T follicular helper cell (primary cell): Measurements from ENCODE around the gene DRD2.

Experiments used
- DNase-seq: peaks from one replicate; pipeline ENCODE4 v3.0.0-alpha.2; 2020; ENCODE audit warnings: low read depth

Gene DRD2

DNA sequence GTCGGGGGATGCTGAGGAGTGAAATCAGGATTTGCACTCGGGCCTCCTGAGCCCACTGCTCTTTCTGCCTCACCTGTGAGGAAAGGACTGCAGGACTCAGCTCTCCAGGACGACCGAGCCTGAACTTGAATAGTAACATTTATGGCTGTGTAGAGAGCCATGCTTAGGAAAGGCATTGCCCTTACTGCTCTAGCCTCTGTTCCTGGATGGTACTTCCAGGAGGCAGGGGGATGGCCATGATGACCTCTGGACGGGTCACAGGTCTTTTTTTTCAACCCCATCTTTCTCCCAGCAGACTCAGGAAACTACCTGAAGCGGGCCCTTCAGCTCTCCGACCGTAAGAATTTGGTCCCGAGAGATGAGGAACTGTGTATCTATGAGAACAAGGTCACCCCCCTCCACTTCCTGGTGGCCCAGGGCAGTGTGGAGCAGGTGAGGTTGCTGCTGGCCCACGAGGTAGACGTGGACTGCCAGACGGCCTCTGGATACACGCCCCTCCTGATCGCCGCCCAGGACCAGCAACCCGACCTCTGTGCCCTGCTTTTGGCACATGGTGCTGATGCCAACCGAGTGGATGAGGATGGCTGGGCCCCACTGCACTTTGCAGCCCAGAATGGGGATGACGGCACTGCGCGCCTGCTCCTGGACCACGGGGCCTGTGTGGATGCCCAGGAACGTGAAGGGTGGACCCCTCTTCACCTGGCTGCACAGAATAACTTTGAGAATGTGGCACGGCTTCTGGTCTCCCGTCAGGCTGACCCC, 76.3 kb downstream of the DRD2 start:
- DNase-seq, result no peak

DNA sequence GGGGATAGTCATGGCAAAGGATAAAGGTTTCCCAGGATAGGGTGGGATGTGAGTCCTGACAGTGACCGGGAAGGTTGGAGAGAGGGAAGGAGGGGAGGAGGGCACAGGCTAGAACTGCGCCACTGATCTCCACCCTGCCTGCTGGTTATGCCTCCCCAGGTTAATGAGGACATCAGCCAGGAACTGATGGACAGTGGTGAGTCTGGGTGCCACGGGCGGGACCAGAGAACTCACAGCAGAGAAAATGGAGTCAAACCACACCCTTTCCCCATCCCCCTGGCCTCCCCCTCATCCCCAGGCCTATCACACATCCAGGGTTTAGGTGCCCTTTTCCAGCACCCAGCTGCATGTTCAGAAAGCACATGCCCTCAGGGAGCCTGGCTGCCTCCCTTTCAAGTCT, 77.4 kb downstream of the DRD2 start:
- DNase-seq, result no peak

DNA sequence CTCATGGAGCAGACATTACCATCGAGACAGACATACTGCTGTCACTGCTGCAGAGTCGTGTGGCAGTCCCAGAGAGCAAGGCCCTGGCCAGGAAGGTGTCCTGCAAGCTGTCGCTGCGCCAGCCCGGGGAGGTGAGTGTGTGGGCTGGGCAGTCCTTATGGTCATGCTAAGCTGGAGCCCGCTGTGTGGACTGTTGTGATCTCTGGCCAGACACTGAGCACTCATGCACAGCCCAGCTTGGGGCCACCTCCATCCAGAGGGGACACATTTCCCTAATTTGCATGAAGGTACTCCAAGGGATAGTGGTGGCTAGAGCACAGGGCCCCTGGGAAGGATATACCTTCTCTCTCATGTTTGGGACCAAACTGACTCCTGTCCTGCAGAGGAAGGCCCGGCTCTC, 78.0 kb downstream of the DRD2 start:
- DNase-seq, result no peak

DNA sequence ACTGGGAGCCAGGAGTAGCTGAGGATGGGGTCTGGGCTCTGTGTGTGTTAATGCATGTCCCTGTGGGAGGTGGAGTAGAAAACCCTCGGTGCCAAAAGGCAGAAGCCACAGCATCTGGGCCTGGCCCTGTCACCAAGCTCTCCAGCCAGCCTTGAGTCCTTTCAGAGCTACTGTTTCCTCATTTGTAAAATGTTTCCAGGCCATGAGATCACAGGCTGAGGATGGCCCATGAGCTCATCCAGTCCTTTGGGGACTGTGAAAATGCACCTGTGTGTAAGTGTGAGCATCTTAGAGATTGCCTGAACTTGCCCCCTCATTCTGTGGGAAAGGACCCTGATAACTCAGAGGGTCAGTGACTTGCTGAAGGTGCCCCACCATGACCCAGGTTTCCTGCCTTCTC, 78.5 kb downstream of the DRD2 start:
- DNase-seq, result no peak

DNA sequence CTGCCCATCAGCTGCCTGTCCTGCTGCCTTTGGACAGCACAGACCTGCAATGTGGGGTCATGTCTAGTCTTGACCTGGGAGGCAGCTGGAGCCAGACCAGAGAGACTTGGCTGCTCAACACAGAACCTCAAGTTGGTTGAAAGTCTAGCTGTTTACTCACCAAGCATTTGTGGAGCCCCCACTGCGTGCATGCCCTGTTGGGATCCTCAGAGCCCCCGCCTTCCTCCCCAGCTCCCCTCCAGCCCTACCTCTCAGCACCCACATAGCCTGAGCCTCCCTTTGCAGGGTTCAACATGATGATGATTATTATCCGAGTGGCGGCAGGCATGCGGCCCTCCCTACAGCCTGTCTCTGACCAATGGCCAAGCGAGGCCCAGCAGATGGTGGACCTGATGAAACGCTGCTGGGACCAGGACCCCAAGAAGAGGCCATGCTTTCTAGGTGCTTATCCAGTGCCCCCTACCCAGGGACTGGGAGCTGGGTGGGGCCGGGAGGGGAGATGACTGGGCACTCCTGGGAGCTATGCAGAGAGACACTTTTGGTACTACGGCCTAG, 79.3 kb downstream of the DRD2 start:
- no peak for DNase-seq

DNA sequence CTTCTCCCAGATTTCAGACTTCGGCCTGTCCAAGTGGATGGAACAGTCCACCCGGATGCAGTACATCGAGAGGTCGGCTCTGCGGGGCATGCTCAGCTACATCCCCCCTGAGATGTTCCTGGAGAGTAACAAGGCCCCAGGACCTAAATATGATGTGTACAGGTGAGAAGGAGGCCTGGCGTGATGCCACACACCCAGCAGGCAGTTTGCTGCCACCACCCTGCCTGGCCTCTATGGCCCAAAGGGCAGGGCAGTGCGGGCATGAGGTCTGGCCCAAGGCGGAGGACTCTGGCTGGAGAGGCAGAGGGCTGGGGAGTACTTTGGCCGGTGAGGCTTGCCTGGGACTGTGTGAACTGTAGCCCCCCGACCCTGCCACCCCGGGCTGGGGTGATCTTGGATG, 80.3 kb downstream of the DRD2 start:
- DNase-seq, result no peak

DNA sequence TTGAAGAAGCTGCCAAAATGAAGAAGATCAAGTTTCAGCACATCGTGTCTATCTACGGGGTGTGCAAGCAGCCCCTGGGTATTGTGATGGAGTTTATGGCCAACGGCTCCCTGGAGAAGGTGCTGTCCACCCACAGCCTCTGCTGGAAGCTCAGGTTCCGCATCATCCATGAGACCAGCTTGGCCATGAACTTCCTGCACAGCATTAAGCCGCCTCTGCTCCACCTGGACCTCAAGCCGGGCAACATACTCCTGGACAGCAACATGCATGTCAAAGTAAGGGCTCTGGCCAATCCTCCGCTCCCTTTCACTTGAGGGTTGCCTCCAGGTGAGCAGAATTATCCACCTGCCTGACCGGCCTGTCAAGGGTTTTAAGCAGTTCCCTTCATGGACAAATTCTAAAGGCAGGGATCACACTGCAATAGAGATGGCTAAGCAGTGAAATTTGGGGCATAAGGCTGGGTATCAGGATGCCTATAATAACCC, 81.7 kb downstream of the DRD2 start:
- DNase-seq, result no peak

DNA sequence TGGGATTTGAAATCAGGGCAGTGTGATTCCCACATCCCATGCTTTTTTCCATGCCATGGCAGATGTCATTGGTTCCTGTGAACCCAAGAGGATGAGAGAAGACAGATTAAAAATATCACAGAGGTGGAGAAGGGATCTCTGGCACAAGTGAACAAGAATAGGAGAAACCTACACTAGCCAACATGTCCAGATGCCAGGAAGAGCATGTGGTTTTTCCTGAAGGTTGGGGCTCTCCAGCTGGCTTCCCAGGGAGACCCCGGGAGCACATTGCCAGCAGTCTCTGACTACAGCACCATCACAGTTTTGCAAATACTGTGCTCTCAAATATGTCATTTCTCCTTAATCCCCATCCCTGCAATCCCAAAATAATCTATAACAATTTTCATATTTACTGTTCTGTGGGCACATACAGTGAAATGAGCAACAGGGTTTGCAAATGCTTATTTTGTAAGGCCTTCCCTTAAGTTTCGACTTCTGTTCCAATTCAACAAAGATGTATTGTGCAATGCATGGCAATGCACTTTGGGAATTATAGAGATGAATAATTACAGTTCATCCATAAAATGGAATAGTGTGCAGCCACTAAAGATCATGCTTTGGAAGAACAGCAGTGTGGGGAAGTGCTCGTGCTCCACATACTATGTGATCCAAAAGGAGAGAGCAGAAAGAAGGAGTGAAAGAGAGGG, 82.8 kb downstream of the DRD2 start:
- DNase-seq, result no peak

DNA sequence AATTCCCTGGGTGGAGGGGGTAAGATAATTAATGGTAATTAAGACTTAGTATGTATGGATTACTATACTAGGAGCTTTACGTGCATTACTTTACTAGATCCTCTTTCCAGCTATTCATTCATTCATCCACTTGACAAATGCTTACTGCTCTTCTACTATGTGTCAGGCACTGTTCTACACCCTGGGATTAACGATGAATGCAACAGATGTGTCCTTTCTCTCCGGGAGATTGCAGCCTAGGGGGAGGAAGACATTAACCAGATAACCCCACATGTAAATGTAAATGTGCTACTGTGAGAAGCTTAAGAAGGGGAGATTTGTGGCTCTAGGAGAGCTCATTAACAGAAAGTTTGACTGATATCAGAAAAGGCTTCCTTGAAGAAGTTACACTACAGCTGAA, 85.9 kb downstream of the DRD2 start:
- DNase-seq, result no peak

DNA sequence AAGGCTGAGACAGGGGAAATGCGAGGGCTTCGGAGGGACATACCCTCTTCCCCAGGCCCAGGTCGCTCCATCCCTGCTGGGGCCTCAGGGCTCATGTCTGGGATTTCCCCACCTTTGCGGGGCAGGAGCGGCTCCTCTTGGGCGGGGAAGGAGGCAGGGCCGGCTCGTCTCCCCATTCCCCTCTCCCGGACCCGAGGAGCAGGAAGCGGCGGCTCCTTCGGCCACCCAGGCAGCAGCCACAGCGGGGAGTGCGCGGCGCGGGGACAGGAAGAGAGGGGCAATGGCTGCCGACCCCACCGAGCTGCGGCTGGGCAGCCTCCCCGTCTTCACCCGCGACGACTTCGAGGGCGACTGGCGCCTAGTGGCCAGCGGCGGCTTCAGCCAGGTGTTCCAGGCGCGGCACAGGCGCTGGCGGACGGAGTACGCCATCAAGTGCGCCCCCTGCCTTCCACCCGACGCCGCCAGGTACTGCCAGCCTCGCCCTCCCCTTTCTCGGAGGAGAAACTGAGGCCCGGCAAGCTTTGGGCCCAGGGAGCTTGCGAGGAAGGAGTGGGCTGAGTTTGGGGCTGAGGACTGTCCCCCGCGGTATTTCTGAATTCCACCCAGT, 87.5 kb downstream of the DRD2 start, which contains the start of gene ANKK1:
Gene ANKK1 (plus strand): TSS at position 175 of the 607 bp plus-strand sequence. CDS start 106 bp downstream, at position 281.
- no peak for DNase-seq

DNA sequence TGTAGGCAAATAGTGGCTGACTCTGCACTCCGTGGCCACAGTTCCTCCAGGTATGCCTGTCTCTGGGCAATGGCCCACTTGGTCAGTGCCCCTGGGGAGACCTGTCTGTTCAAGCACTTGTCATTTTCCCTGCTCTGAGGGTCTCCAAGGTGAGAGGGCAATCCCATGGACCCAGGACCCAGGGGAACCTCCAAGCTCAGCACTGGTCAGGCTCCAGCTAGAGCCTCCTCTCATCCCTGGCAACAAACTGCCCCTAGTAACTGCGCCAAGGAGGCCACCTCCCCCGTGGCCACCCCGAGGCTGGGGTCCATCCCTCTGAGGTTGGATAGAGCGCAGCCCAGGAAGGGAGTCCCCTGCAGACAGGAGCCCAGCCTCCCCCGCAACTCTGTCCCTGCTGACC, 88.3 kb downstream of the DRD2 start:
- DNase-seq, result no peak

DNA sequence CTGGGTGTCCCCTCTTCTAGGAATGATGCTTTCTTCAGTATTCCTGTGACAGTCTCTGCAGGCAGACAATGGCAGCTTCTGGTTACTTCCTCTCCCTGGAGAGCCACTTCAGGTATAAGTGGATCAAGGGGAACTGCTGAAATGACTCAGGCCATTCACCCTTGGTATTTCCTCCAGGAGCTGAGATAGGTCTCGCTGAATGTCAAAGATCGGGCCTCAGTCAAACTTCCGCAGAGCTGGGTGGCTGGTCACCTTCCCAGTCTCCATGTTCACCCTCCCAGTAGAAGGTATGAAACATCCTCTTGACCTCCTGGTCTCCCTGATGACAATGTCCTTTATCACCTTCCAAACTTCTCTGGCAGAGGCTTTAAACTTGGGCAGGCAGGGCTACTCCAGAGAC, 89.4 kb downstream of the DRD2 start:
- no peak for DNase-seq

DNA sequence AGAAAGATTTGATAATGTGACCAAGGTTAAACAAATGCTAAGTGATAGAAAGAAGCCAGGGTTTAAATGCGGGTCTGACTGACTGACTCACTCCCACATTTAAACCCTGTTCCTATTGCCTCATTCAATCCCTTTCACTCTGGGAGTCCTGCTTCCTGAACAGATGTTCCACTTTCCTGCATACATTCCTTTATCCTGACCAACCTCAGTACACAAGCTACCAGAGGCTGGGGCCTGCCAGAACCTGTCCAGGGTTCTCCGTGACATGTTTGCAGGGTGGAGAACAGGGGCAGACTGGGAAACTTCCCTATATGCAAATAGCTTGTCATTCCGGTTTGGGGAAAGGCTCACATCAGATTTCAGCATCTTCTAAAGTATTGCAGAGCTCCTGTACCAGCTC, 90.6 kb downstream of the DRD2 start:
- no peak for DNase-seq

DNA sequence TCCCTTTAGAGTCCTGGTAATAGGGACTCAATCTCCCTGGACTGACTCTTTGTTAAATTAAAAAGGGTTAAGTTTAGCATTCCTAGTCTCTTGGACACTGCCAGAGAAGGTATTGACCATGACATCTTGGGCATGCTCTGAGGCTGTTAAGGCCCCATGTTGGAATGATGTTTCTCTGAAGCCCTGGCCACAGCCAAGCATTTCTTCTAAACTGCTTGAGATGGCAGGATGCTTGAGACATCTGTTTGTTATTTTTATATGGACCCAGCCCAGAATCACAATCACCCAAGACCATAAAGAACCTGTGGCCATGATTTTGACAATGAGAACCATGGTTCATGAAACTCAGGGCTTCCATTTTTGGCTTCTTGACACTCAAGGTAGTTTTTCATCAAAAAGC, 93.1 kb downstream of the DRD2 start:
- no peak for DNase-seq

DNA sequence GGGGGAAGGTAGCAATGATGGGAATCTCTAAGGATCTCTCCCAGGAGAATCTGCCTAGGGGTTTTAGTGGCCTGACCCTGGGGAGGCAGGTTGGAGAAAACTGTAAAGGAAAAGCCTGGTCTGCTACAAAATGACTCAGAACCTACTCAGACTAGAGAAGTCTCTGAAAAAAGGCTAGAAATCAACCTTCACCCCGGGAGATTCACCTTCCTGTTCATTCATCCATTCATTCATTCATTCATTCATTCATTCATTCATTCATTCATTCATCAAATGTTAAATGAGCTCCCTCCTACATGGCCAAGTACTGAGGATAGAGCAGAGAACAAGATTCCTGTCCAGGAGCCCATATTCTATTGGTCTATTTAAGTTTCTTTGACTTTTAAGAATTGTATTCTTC, 96.5 kb downstream of the DRD2 start:
- DNase-seq, result no peak

DNA sequence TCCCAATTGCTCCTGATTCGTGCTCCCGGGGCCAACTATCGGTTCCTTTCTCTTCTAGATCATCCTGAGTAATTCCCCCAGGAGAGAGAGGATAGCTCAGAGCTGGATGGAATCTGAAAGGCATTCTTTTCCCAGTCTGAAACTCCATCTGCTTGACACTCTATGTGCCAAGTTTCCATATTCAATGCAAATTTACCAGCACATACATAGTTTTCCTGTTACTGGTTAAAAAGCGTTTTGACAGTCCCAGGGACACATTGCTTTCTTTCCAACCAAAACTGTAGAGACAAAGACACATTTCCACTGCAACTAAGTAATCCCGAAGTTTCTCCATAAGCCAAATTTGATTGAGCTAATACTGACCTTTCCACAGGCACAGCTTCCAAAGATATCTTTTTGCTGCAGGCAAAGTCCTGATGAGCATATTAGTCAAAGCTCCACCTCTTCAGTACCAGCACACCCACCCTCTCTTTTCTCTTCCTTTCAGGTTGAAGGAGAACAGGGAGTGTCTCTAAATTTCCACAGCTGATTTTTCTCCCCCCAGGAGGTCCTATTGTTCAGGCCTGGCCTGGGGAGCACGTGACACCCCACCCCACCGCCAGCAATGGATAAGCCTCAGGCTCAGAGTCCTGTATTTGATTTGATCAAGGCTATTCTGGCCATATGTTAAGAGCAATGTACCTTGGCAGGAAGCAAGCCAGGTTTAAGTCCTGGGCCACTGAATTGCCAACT, 97.4 kb downstream of the DRD2 start:
- DNase-seq, result no peak

DNA sequence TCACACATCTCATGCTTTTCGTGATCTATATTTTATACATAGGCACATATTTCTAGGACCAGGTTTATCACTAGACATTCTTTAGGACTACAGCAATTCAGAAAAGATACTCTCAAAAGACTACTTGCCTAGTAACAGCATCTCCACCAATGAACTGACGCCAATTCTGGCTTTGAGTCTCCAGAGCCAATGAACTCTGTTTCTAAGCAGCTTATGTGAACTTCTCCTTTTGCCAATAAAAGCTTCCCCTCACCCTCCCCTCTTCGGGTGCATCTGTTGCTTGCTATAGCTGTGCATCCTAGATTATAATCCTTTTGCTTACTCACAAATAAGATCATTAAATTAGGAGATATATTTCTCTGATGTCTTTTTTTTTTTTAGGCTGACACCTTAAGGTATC, 99.0 kb downstream of the DRD2 start:
- no peak for DNase-seq

DNA sequence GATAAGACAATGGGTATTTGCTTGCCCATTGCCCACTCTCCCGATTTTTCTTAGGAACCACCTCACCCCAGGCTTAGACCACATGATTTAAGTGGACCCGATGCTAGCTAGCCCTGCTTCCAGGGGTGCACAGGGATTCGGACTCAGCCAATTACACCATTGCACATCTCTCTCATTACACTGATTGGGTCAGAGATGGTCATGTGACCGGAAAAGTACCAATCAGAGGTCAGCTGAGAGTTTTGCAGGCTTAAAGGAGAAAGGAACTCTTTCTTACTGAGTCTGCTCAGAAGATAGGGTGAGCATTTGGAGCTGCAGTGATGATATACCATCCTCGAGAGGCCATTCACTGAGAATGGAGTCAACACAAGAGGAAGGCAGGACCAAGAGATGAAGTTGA, 99.8 kb downstream of the DRD2 start:
- no peak for DNase-seq

DNA sequence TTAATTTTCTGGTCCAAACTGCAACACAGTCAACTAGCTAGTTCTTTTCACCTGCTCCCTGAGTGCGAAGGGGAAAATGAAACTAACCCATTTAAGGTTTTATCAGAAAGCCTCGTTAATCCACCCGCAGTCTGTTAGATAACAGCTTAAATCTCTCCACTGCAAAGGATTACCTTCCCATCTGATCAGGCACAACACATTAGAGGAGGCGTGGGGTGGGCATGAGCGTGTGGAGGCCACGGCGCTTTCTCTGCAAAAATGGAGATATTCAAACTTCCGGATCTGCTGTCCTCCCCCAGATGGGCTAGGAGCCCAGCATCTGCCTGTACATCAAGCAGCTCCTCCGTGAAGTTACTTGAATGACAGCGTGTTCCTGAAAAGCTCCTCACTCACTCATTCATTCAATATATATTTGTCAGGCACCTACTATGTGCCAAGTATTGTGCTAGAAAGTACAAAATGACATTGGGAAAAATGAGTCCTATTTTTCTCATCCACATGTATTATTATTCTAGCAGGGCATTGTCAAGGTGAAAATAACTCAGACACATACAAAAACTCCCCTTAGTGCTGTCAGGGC, 101.1 kb downstream of the DRD2 start:
- DNase-seq, result no peak

DNA sequence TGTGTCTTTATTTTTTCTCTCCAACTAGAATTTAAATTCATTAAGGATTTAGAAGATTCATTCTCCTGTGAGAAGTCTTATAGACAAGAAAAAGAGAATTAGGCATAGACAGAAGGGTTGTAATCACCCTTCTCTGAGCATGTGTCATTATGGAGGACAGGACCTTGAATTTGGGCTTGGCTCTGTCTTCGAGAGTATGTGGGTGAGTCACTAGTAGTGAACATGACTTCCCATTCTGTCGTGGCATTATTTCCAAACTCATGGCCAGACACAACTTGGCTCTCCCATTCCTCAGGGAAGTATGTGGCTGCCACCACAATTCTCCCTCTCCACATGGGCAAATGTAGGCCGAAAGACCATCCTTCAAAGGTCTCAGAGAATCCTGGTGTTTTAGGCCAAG, 101.9 kb downstream of the DRD2 start:
- no peak for DNase-seq

DNA sequence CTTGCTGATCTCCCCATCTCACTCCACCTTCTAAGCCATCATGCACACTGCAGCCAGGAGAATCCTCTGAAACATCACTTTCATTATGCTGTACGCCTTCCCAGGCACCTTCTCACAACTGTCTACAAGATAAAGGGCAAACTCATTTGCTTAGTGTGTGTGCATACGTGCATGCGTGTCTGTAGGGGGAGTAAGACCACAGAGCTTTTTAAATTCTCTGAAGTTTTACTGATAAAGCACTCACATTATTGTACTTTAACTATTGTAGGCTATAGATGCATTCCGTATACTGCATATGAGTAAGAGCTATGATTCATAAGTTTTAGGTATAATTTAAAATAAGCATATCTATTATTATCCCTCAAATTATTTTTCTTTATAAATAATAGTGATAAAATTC, 102.9 kb downstream of the DRD2 start:
- no peak for DNase-seq

DNA sequence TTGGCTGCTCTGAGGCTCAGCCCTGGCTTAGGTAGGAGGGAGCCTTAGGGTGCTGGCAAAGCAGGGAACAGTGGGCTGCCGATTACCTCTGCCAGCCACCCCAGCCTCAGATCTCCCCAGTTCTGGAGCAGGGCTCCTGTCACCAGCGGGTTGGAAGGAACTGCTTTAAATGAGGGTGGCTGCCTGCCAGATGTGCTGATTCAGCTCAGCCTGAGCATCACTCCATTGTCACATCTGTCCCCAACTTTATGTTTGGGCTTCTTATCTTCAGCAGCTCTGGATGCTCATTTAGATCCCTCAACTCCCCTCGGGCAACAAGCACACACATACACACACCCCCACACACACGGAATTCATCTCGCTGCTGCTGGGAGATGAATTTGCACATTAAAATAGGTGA, 104.6 kb downstream of the DRD2 start:
- no peak for DNase-seq
